HG02588 (cell line): ENCODE data around the gene PMM2.
A peak's percentile ranks its signal among the peaks of the same experiment; 100 is the strongest.
"Not testable (repeated sequence)": the region's sequence is repeated elsewhere in the genome, so short reads cannot be mapped to it uniquely, and the experiment has no call there.

Experiments used
- ATAC-seq: cut with Tn5 transposase; IDR thresholded peaks from one replicate; pipeline ENCODE4 v1.9.1; 2021; ENCODE audit warnings: mild to moderate bottlenecking, moderate library complexity; ENCODE audit not compliant: unreplicated experiment

The PMM2 gene

DNA sequence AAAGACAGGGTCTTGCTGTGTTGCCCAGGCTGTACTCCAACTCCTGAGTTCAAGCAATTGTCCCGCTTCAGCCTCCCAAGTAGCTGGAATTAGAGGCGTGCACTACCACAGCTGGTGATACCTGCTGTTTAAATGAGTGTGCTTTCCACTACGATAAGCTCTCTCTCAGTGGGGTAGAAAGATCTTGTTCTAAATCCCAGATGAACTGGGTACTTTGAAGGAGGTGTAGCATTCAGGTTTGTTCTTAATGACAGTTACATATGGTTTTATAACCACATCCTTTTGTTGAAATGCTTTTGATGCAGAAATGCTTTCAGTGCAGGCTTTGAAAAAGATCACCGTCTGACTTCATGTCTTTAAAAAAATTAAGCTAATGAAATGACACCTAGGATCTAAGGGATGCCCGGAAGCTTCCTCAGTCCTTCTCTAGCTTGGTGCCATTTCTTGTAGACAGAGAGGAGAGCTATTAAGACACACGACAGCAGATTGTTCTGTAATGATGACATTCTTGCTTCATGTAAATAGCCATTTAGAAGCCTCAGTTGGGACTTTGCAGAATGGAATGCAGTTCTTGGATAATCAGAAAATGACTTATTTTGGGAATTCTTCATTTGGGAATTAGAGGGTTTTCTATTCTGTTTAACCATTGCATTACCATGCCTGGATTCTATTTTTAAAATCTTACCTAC lies 19.5 kb downstream of the PMM2 start:
- no peak for ATAC-seq

DNA sequence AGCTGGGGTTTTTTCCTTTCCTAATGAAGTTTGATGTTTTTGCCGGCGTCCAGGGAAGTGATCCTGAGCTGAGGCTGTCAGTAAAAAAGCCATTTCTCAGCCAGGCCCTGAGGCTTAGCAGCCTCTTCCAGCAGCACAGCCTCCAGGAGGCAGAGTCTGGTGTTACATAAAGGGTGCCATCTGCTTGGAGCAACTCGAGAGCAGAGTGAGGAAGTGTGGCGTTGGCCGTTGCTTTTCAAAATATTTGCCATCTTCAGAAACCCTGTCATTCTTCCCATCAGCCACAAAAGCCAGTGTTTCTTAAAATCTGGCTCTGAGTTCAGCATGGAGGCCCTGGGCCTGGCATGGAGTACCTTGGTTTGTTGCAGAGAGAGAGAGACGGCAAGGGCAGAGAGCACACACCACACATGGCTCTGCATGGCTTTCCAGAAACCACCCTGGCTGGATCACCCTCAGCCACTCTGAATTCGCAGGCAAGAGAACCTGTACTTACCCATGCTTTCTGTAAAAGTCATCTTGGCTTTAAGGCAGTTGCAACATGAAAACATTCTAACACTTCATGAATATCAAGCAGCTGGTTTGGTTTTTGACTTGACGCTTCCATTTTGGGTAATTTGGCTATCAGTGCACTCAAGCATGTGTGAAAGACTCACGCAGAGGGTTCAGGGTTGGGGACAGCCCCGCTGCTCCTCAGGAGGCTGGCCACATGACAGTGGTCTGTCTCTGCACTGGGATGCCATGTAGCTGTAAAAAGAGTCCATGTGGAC lies 21.0 kb downstream of the PMM2 start:
- peak; percentile 78 for ATAC-seq

DNA sequence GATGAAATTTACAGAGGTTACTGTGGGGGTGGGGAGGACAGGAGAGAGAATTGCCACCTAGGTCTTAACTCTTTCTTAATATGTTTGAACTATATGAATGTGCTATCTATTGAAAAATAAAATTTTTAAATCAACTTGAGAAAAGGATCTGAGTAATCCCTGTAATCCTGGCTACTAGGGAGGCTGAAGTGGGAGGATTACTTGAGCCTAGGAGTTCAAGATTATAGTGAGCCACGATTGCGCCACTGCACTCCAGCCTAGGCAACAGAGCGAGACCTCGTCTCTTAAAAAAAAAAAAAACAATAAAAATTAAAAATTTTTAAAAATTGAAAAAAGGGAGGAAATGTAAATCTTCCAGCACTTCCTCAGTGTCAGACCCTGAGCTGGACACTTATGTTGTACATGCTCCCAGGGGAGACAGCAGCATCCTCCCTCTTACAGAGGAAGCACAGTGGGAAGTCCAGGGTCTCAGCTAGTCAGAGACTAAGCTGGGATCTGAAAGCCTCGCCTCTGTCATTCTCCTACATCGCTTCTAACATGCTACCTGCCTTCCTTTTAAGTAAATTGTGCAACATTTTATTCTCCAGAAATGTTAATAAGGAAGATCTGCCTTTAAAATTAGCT lies 21.9 kb downstream of the PMM2 start:
- ATAC-seq: no peak

- ATAC-seq: no peak
Measured at GRCh38 chr16:8822403-8822802, 24.8 kb downstream of the PMM2 start.

DNA sequence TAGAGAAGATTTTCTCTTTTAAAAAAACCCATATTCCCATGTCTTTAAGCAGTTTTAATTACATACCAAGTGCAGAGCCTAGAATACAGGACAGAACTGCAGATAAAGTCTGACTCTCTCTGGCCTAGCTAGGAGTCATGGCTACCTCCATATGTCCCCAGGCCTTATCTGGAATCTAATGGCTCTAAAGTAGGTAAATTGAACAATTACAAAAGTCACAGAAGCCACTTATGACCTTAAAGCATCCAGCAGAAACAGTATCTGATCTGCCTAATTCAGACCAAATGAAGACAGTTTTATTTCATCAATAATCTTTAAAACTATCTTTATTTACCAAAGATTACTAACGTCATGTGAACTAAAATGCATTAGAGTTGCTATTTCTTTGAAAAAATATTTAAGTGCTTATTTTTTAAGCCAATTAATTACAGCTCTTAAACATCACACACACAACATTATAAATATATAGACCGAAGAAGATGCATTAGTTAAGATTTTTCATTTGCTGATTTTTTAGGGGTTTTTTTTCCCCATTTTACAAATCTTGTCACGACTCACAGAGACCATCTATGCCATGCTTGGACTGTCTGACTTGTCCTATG lies 28.7 kb downstream of the PMM2 start:
- no peak for ATAC-seq

GRCh38 chr16:8828541-8829165 lies 31.0 kb downstream of the PMM2 start:
- no peak for ATAC-seq

GRCh38 chr16:8831450-8831849 lies 33.8 kb downstream of the PMM2 start:
- no peak for ATAC-seq

- no peak for ATAC-seq
Measured at GRCh38 chr16:8831871-8832716, 34.5 kb downstream of the PMM2 start.

- ATAC-seq: no peak
Measured at GRCh38 chr16:8832717-8833105, 35.1 kb downstream of the PMM2 start.

DNA sequence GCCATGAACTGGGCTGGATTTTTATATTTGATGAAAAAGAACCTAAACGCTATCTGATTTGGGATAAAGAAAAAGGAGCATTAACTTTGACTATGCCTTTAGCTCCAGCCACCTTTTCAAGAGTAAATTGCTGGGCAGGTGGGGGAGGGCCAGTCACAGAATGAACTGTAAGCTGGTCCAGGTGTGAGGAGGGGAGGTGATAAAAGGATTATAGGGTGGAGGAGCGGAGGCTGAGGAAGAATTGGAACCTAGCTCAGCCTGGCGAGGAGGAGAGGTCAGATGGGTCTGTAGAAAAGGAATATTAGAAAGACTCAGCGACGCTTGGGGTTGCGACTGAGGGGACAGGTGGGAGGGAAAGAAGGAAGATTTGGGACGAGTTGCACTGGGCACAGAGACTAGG lies 39.2 kb downstream of the PMM2 start:
- not testable (repeated sequence) for ATAC-seq

DNA sequence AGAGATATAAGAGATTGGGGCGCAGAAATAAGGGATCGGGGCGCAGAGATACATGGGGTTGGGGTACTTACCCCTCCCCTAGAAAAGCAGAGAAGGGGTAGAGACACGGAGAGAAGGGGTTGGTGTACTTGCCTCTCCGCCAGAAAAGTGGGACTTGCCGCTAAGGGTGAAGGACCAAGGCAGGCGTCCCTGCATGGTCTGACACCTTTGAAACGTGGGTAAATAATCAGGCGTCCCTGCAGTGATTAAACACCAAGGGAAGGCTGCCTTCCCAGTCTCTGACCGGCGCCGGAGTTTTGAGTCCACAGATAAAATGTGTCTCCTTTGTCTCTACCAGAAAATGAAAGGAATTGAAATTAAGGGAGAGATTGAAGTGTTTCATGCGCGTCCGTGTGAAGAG lies 40.0 kb downstream of the PMM2 start:
- ATAC-seq: not testable (repeated sequence)

GRCh38 chr16:8842016-8842415 lies 44.4 kb downstream of the PMM2 start:
- ATAC-seq: not testable (repeated sequence)

DNA sequence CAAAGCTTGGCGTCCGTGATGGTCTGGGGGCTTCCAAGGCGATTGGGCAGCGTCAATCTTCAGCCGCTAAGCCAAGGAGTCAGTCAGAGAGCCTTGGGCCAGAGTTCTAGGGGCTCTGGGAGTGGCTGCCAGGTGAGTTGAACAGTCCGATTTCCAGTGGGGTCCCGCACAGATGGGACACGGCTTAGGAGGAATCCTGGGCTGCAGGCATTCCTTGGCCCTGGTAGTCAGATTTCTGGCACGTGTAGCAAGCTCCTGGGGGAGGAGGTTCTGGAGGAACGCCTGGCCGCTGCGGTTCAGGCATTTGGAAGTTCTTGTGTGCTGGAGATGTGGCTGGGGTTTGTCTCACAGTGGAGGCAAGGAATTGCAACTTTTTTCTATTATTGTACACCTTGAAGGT lies 45.7 kb downstream of the PMM2 start:
- ATAC-seq: not testable (repeated sequence)

DNA sequence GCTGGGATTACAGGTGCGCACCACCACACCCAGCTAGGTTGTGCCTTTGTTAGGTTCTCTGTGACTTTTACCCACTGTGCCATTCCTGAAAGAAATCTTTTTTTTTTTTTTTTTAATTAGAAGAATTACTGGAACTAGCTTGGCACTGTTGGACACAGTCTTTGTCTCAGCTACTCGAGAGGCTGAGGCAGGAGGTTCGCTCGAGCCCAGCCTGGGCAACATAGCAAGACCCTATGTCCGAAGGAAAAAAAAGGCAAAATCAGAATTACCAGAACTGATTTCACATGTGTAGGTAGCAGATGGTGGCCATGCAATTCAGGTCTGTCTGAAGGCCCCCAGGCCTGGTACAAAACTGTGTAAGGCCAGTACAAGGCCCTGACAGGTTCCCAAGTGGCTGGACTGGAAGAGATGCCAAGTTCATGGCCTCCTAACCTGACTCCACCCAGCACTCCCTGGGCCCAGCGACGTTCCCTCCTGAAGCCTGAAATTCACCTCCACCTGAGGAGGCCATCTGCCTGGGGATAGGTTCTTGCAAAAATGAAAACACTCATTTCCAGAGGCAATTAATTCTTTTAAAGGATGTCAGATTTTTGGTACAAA lies 48.2 kb downstream of the PMM2 start:
- ATAC-seq: no peak

DNA sequence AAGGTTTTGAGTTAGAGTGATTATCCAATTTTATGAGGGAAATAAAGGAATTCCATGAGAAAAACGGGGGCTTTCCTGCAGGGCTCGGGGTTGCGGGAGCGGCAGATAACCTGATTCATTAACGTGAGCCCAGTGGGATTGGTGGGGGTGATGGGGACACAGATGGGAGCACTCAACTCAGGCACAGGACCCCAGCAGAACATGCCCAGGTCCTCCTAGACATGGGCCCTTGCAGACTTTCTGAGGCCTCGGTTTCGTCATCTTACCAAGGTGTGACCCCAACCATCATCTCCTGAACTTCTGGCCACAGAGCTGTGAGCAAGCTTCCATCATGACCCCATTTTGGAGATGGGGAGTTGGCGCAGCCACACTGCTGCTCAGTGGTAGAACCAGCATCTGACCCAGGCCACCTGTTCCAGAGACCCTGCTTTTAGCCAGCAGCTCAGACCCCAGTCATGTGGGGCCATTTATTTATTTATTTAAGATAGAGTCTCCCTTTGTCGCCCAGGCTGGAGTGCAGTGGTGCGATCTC lies 48.8 kb downstream of the PMM2 start:
- no peak for ATAC-seq

GRCh38 chr16:8847145-8847544 lies 49.5 kb downstream of the PMM2 start:
- ATAC-seq: no peak

DNA sequence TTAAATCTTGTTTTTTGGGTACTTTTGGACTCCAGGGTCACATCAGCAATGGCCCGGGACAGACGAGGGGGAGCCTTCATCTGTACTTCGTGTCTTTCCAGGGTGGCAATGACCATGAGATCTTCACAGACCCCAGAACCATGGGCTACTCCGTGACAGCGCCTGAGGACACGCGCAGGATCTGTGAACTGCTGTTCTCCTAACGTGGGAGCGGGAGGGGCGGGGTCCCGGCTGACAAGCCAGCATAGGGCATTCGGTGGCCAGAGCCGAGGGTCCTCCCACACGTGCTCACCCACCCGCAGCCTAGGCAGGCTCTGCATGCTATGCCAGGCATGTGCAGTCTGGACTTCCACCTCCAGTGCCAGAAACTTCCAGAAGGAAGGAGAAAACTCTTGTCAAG lies 50.0 kb downstream of the PMM2 start:
- no peak for ATAC-seq

DNA sequence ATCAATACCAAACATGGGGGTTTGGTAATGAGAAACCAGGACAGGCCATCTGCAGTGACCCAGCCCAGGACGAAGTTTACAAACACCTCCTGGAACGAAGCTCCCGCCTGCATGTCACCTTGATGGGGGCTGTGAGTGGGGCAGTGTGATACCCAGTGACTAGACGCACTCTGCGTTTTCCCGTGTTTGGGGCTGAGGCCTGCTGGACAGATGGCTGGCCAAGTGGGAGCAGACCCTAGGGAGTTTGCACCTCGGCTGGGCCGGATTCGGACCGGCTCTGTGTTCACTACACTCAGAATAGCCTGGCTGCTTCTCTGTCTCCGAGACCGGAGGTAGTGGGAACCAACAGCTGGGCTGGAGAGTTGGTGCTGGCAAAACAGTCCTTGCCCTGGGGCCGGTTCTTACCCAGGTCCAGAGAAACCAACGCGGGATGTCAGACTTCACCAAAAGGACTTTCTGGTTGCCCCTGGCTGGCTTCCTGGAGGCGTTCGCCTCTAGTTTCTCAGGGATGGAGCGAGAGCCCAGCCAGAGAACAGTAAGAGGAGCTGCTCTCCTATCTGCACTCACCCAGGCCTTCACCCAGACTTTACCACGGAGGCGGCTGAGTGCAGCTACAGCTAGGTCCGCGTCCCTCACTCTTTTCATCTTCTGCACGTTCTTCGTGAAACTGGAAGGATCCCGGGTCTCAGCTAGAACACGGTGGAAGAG lies 50.7 kb downstream of the PMM2 start:
- no peak for ATAC-seq

GRCh38 chr16:8848939-8849391 lies 51.3 kb downstream of the PMM2 start:
- ATAC-seq: no peak
